GM12864 (cell line): ENCODE results near the gene KDM4C.

ENCODE experiments used
- DNase-seq: peaks from one replicate; pipeline ENCODE4 v3.0.0-alpha.2; 2011; ENCODE audit warnings: low read depth
- H3K4me3 ChIP-seq: 2 replicates; pipeline ENCODE4 v1.5.1; 2011; ENCODE audit warnings: mild to moderate bottlenecking, low read depth, low read length, control low read depth
- CTCF ChIP-seq: IDR thresholded peaks from 2 replicates; pipeline ENCODE4 v1.5.1; 2011; ENCODE audit warnings: low read depth, mild to moderate bottlenecking, moderate library complexity, low read length, control low read depth, inconsistent platforms; ENCODE audit errors: missing control alignments

Gene KDM4C

GRCh38 chr9:6889868-6890267, 132.1 kb downstream of the KDM4C start:
- no peak for TF ChIP-seq CTCF
- no peak for DNase-seq
- no peak overlapping the region for H3K4me3 ChIP-seq

GRCh38 chr9:6893350-6894131, 135.8 kb downstream of the KDM4C start:
- TF ChIP-seq CTCF, result no peak
- no peak for DNase-seq
- no peak overlapping the region for H3K4me3 ChIP-seq

GRCh38 chr9:6894135-6894534, 136.4 kb downstream of the KDM4C start:
- no peak for TF ChIP-seq CTCF
- no peak overlapping the region for H3K4me3 ChIP-seq
- peak; percentile 53 for DNase-seq

- no peak for DNase-seq
- H3K4me3 ChIP-seq, result no peak overlapping the region
- no peak for TF ChIP-seq CTCF
Observed at GRCh38 chr9:6895754-6896153, 138.0 kb downstream of the KDM4C start.

GRCh38 chr9:6896562-6896961, 138.8 kb downstream of the KDM4C start:
- TF ChIP-seq CTCF, result no peak
- no peak for DNase-seq
- no peak overlapping the region for H3K4me3 ChIP-seq

GRCh38 chr9:6897207-6897822, 139.5 kb downstream of the KDM4C start:
- DNase-seq, result no peak
- TF ChIP-seq CTCF, result no peak
- no peak overlapping the region for H3K4me3 ChIP-seq
